ENCODE measurements around the gene KIF26A. TPM values are rescaled to one million over a fixed set of nuclear protein-coding genes. Genes with fewer than 3 reads are reported as not detected.

Gene KIF26A
- total RNA-seq, 1 donor = not detected

DNA sequence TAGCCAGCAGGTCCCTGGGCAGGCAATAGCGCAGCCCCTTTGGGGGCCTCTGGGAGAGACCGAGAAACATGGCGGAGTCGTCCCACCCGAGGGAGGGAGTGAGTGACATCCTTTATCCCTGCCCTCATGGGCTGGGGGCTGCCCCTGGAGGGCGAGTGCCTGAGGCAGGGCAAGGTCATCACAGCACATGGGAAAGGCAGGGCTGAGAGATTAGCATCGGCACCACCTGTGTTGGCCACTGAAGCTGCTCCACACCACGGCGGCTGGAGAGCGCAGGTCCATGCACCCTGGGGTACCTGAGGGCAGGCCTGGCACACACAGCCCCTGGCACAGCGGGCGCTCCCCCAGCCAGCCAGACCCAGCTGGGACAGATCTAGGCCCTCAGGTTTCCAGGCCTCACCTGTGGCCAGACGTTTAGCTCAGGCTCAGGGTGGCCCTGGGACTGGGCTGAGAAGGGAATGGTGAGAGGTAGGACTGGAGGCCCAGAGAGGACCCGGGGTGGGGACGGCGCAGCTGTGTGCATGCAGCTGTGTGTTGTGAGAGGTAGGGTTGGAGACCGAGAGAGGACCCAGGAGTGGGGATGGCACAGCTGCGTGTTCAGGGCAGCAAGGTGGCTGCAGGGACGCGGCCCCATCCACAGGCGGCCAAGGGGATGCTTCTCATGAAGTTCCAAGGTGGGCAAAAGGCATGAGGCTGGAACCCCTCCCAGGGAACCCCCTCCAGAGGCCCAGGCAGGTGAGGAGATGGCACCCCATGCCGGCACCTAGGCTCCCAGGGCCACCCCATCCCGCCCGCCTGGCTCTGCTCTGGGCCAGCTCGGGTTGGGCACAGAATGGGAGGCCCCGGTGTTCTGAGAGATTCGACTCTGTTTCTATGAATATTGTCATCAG, 74.1 kb downstream of the KIF26A start:
- Histone ChIP-seq H3K27ac (ENCODE audit: low read depth, low read length) (no peak overlapping the region), H3K4me1 (ENCODE audit: insufficient read depth, low read length) (no peaks in the 10 kb centered on the region), H3K9me3 (ENCODE audit: low read depth, low read length) (no peaks in the 10 kb centered on the region), H3K79me2 (ENCODE audit: insufficient read depth, low read length) (no peaks in the 10 kb centered on the region), H3K36me3 (ENCODE audit: insufficient read depth, low read length) (no peaks in the 10 kb centered on the region), H3K27me3 (ENCODE audit: insufficient read depth, low read length) (no peaks in the 10 kb centered on the region), H2AFZ (ENCODE audit: low read length) (no peak overlapping the region), H3K4me2 (ENCODE audit: insufficient read depth, low read length) (no peak overlapping the region), H3K4me3 (ENCODE audit: insufficient read depth, low read length) (no peak overlapping the region), H4K20me1 (ENCODE audit: insufficient read depth, low read length) (no peaks in the 10 kb centered on the region)
- DNase-seq (ENCODE audit: insufficient read length, low spot score, missing footprints) = no peak
- TF ChIP-seq, protein P1, sequence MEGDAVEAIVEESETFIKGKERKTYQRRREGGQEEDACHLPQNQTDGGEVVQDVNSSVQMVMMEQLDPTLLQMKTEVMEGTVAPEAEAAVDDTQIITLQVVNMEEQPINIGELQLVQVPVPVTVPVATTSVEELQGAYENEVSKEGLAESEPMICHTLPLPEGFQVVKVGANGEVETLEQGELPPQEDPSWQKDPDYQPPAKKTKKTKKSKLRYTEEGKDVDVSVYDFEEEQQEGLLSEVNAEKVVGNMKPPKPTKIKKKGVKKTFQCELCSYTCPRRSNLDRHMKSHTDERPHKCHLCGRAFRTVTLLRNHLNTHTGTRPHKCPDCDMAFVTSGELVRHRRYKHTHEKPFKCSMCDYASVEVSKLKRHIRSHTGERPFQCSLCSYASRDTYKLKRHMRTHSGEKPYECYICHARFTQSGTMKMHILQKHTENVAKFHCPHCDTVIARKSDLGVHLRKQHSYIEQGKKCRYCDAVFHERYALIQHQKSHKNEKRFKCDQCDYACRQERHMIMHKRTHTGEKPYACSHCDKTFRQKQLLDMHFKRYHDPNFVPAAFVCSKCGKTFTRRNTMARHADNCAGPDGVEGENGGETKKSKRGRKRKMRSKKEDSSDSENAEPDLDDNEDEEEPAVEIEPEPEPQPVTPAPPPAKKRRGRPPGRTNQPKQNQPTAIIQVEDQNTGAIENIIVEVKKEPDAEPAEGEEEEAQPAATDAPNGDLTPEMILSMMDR (IDR thresholded peaks at IDR 0.05; ENCODE audit: extremely low read depth, low read depth, low read length) = no peak

- H3K36me3 ChIP-seq (ENCODE audit: insufficient read depth, low read length) = no peaks in the 10 kb centered on the region
- H3K27me3 ChIP-seq (ENCODE audit: insufficient read depth, low read length) = no peaks in the 10 kb centered on the region
- H3K27ac ChIP-seq (ENCODE audit: low read depth, low read length) = no peak overlapping the region
- H2AFZ ChIP-seq (ENCODE audit: low read length) = no peak overlapping the region
- H3K4me1 ChIP-seq (ENCODE audit: insufficient read depth, low read length) = no peaks in the 10 kb centered on the region
- H3K79me2 ChIP-seq (ENCODE audit: insufficient read depth, low read length) = no peaks in the 10 kb centered on the region
- no peaks in the 10 kb centered on the region for H4K20me1 ChIP-seq (ENCODE audit: insufficient read depth, low read length)
- no peak overlapping the region for H3K4me3 ChIP-seq (ENCODE audit: insufficient read depth, low read length)
- no peak overlapping the region for H3K4me2 ChIP-seq (ENCODE audit: insufficient read depth, low read length)
- TF ChIP-seq, protein P1 (IDR thresholded peaks at IDR 0.05; ENCODE audit: extremely low read depth, low read depth, low read length) = no peak
- no peaks in the 10 kb centered on the region for H3K9me3 ChIP-seq (ENCODE audit: low read depth, low read length)
- no peak for DNase-seq (ENCODE audit: insufficient read length, low spot score, missing footprints)
These were observed 75.1 kb downstream of the KIF26A start for GRCh38 chr14:104213301-104214034.

GRCh38 chr14:104214431-104215218, 76.2 kb downstream of the KIF26A start:
- Histone ChIP-seq H3K4me2 (ENCODE audit: insufficient read depth, low read length) (no peak overlapping the region), H4K20me1 (ENCODE audit: insufficient read depth, low read length) (no peaks in the 10 kb centered on the region), H3K36me3 (ENCODE audit: insufficient read depth, low read length) (no peaks in the 10 kb centered on the region), H3K9me3 (ENCODE audit: low read depth, low read length) (no peaks in the 10 kb centered on the region), H3K27ac (ENCODE audit: low read depth, low read length) (no peak overlapping the region), H3K27me3 (ENCODE audit: insufficient read depth, low read length) (no peaks in the 10 kb centered on the region), H2AFZ (ENCODE audit: low read length) (no peak overlapping the region), H3K4me1 (ENCODE audit: insufficient read depth, low read length) (no peaks in the 10 kb centered on the region), H3K4me3 (ENCODE audit: insufficient read depth, low read length) (no peak overlapping the region), H3K79me2 (ENCODE audit: insufficient read depth, low read length) (no peaks in the 10 kb centered on the region)
- DNase-seq (ENCODE audit: insufficient read length, low spot score, missing footprints) = no peak
- TF ChIP-seq, protein P1 (IDR thresholded peaks at IDR 0.05; ENCODE audit: extremely low read depth, low read depth, low read length) = no peak
